Fibroblast of lung (primary cell): ENCODE data around the gene MIOX. TPM values are rescaled to one million over a fixed set of nuclear protein-coding genes. Genes with fewer than 3 reads are reported as not detected.

Source experiments
- DNase-seq, 2 donors: peaks; one replicate each; pipeline versions ENCODE4 v3.0.0 to v3.0.0-alpha.2; 2010; ENCODE audit warnings: low read depth in 2 of 2
- H2AFZ ChIP-seq: 2 replicates; pipeline ENCODE4 v1.5.1; 2012; ENCODE audit warnings: low read length, control low read depth, inconsistent platforms
- H3K27ac ChIP-seq: 2 replicates; pipeline ENCODE4 v1.5.1; 2011; ENCODE audit warnings: low read length, control low read depth; ENCODE audit not compliant: insufficient read depth
- H3K27me3 ChIP-seq: 2 replicates; pipeline ENCODE4 v1.5.1; 2011; ENCODE audit warnings: mild to moderate bottlenecking, low read length; ENCODE audit not compliant: control insufficient read depth, insufficient read depth
- H3K36me3 ChIP-seq: 2 replicates; pipeline ENCODE4 v1.5.1; 2011; ENCODE audit warnings: low read length; ENCODE audit not compliant: control insufficient read depth, insufficient read depth
- H3K4me1 ChIP-seq: 2 replicates; pipeline ENCODE4 v1.5.1; 2011; ENCODE audit warnings: low read length; ENCODE audit not compliant: control insufficient read depth, insufficient read depth; ENCODE audit errors: extremely low read depth
- H3K4me2 ChIP-seq: 2 replicates; pipeline ENCODE4 v1.5.1; 2011; ENCODE audit warnings: low read length, control low read depth; ENCODE audit not compliant: insufficient read depth; ENCODE audit errors: extremely low read depth
- H3K4me3 ChIP-seq, 4 experiments: fragments of 200-600 bp in 1 of 4; sonication (generic) in 1 of 4; replicated peaks in 1 of 4; 2 replicates each; pipeline ENCODE4 v1.5.1; 2011 to 2016; ENCODE audit warnings: low read length in 4 of 4, low read depth in 3 of 4, mild to moderate bottlenecking in 3 of 4, control low read depth in 2 of 4, inconsistent platforms in 1 of 4, mixed read lengths in 1 of 4; ENCODE audit not compliant: insufficient read depth in 1 of 4; ENCODE audit errors: control extremely low read depth in 1 of 4
- H3K79me2 ChIP-seq: 2 replicates; pipeline ENCODE4 v1.5.1; 2012; ENCODE audit warnings: mild to moderate bottlenecking, low read length, inconsistent platforms; ENCODE audit not compliant: control insufficient read depth, insufficient read depth
- H3K9ac ChIP-seq: 2 replicates; pipeline ENCODE4 v1.5.1; 2011; ENCODE audit warnings: mild to moderate bottlenecking, low read length, control low read depth; ENCODE audit not compliant: insufficient read depth
- H3K9me3 ChIP-seq: 2 replicates; pipeline ENCODE4 v1.5.1; 2012; ENCODE audit warnings: low read depth, low read length; ENCODE audit not compliant: control insufficient read depth, insufficient read depth
- H4K20me1 ChIP-seq: 2 replicates; pipeline ENCODE4 v1.5.1; 2011; ENCODE audit warnings: low read length; ENCODE audit not compliant: control insufficient read depth, insufficient read depth; ENCODE audit errors: extremely low read depth
- CTCF ChIP-seq, 2 donors: IDR thresholded peaks in 1 of 2; conservative IDR thresholded peaks in 1 of 2; 1 replicate in 1 of 2; 2 replicates in 1 of 2; pipeline ENCODE4 v1.5.1; 2011 to 2012; ENCODE audit warnings: low read length in 2 of 2, control low read depth in 1 of 2, inconsistent platforms in 1 of 2, low read depth in 1 of 2, mild to moderate bottlenecking in 1 of 2
- EZH2 ChIP-seq: IDR thresholded peaks from 2 replicates; pipeline ENCODE4 v1.5.1; 2012; ENCODE audit warnings: low read length, control low read depth, mild to moderate bottlenecking; ENCODE audit errors: missing control alignments
- polyA plus RNA-seq, 2 donors: library from polyadenylated mRNA; depleted of rRNA in 1 of 2; stranded (reverse) in 1 of 2; unstranded in 1 of 2; fragments of >200 nt; gene quantifications; 2 replicates each; pipeline ENCODE4 v1.2.1, GENCODE V29; 2011 to 2012; ENCODE audit warnings: missing spikeins in 1 of 2
- total RNA-seq: library from RNA; depleted of rRNA; stranded (reverse); fragments of >200 nt; gene quantifications from 2 replicates; pipeline ENCODE4 v1.2.1, GENCODE V29; 2014

MIOX gene
- total and polyA plus RNA-seq, 2 donors (not counting 1 experiment from before 2014, with no cell fraction given) = 0.06 to 0.17 TPM

GRCh38 chr22:50470491-50470890 lies 16.2 kb upstream of the MIOX start:
- peaks cover 55% of the 10 kb centered on the region for H3K79me2 ChIP-seq
- H3K36me3 ChIP-seq = peaks cover 18% of the 10 kb centered on the region
- H3K27ac ChIP-seq = no peak overlapping the region
- TF ChIP-seq EZH2 (no peak), CTCF (conservative IDR thresholded peaks at IDR 0.05 in 1 of 2, IDR thresholded peaks at IDR 0.05 in 1 of 2; ENCODE audit: low read depth in 1 of 2, low read length in 2 of 2) (no peak)
- H4K20me1 ChIP-seq = peaks cover 3% of the 10 kb centered on the region
- no peak overlapping the region for H2AFZ ChIP-seq
- H3K27me3 ChIP-seq = no peaks in the 10 kb centered on the region
- no peak overlapping the region for H3K4me2 ChIP-seq
- DNase-seq = no peak
- no peak overlapping the region for H3K9ac ChIP-seq
- H3K4me3 ChIP-seq = no peak overlapping the region
- H3K4me1 ChIP-seq = peaks cover 16% of the 10 kb centered on the region
- H3K9me3 ChIP-seq = no peaks in the 10 kb centered on the region

- TF ChIP-seq CTCF (conservative IDR thresholded peaks at IDR 0.05 in 1 of 2, IDR thresholded peaks at IDR 0.05 in 1 of 2; ENCODE audit: low read depth in 1 of 2, low read length in 2 of 2) = no peak
- TF ChIP-seq EZH2 = no peak
- Histone ChIP-seq H3K36me3 (peaks cover 10% of the 10 kb centered on the region), H3K27ac (no peak overlapping the region), H3K4me2 (no peak overlapping the region), H3K9ac (no peak overlapping the region), H3K79me2 (peaks cover 55% of the 10 kb centered on the region), H3K4me3 (no peak overlapping the region), H3K27me3 (no peaks in the 10 kb centered on the region), H3K9me3 (no peaks in the 10 kb centered on the region), H3K4me1 (peaks cover 16% of the 10 kb centered on the region), H2AFZ (no peak overlapping the region), H4K20me1 (peaks cover 3% of the 10 kb centered on the region)
- no peak for DNase-seq
These were observed 15.3 kb upstream of the MIOX start for GRCh38 chr22:50471197-50471847.

GRCh38 chr22:50471962-50472361 lies 14.7 kb upstream of the MIOX start:
- H3K4me2 ChIP-seq = no peak overlapping the region
- peaks cover 16% of the 10 kb centered on the region for H3K4me1 ChIP-seq
- no peak for DNase-seq
- TF ChIP-seq CTCF (conservative IDR thresholded peaks at IDR 0.05 in 1 of 2, IDR thresholded peaks at IDR 0.05 in 1 of 2; ENCODE audit: low read depth in 1 of 2, low read length in 2 of 2) (no peak), EZH2 (no peak)
- no peaks in the 10 kb centered on the region for H3K9me3 ChIP-seq
- H3K27ac ChIP-seq = no peak overlapping the region
- no peaks in the 10 kb centered on the region for H3K27me3 ChIP-seq
- H3K4me3 ChIP-seq = no peak overlapping the region
- no peak overlapping the region for H2AFZ ChIP-seq
- peaks cover 55% of the 10 kb centered on the region for H3K79me2 ChIP-seq
- no peak overlapping the region for H3K9ac ChIP-seq
- H3K36me3 ChIP-seq = peaks cover 5% of the 10 kb centered on the region
- H4K20me1 ChIP-seq = peaks cover 3% of the 10 kb centered on the region
